Left renal cortex interstitium (tissue), 4 donors: ENCODE data around the gene STX7. TPM values are rescaled to one million over a fixed set of nuclear protein-coding genes. Genes with fewer than 3 reads are reported as not detected.

Experiments used
- DNase-seq, 4 donors: peaks; one replicate each; pipeline ENCODE4 v3.0.0-alpha.2; 2013; ENCODE audit warnings: low read depth in 4 of 4, low spot score in 2 of 4, missing footprints in 1 of 4
- polyA plus RNA-seq, 4 donors: library from polyadenylated mRNA; unstranded; fragments of 120-200 nt; gene quantifications; one replicate each; pipeline ENCODE4 v1.2.1, GENCODE V29; 2013; ENCODE audit not compliant: insufficient read length in 4 of 4

STX7 gene
- polyA plus RNA-seq, 4 donors, result 80.2 to 101 (median 86.0) TPM

DNA sequence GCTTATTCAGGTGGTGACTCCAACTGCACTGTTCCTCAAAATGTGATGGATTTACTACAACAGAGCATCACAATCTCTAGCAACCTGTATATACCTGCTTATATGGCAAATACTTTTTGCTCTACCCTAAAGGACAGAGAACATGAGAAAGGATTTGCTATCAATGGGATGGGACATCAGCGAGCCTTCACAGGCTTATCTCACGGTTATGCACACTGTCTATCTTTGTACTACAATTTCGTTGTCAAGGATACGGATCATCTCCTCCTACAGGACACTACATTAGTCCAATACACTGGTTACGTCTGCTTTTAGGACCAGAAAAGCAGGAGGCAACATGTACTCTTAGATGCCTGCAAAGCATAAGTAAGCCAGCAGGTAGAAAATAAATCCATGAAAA lies 34.2 kb downstream of the STX7 start:
- no peak for DNase-seq

DNA sequence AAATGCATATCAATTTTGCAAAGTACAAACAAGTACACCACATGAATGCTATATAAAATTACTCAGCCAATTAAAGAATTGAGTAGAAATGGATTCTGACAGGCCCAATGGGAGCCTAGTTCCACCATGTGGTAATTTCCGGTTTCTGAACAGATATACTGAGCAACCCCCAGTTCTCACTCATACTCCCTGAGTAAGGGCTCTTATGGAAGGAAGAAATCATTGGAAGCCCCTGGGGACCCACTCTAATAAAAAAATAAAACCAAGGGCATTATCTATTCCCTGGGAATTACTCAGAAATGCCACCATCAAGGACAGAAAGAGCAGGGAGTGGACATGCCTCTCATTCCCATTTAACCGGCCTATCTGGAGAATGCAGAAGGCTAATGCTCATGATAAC lies 34.6 kb downstream of the STX7 start:
- no peak for DNase-seq

DNA sequence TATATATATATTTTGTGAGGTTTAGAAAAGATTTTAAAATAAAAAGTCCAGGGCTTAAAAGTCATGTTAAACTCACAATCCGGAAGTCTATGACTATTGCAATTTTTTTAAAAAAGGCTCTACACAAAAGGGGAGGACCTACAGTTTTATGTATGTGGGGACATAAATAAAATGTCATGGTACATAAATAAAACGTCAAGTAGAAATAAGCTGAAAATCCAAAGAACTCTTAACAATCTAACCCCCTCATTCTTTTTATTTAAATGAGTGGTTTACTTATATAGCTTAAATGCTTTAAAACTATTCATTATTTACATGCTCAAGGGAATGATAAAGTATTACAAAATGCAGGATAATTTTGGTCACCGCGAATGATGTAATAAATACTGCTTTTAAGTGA lies 36.2 kb downstream of the STX7 start:
- DNase-seq, result no peak

DNA sequence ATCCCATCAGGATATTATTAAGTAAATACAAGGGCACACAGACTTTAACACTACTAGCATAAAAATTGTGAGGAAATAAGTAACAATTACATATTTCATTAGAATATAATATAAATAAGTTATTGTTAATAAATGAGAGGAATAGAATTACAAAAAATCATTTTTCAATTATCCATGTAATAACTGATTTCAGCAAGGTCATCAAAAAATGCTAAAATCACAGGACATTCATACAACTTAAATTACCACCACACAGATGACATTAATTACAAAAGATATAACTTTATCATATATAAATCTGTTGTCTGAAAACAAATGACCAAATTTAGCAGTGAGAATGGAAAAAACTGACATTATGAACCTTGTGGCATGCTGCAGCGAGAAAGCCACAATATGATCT lies 37.0 kb downstream of the STX7 start:
- DNase-seq, result no peak

DNA sequence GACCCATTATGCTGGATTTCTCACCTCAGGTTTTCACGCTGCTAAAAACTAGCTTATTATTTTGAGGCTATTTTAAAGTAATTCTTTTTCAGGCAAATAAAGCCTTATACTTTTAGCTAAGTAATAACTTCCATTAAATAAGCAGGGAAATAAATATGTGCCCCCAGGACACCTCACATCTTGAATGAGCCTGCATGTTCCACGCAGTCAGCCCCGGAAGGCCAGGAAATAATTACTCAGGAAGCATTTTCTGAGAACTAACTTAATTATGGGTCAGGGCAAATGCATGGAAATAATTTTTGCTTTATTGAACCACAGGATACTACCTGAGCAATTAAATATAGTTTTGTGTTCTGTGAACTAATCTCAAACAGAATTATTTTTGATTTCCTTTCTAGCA lies 41.1 kb downstream of the STX7 start:
- no peak for DNase-seq

DNA sequence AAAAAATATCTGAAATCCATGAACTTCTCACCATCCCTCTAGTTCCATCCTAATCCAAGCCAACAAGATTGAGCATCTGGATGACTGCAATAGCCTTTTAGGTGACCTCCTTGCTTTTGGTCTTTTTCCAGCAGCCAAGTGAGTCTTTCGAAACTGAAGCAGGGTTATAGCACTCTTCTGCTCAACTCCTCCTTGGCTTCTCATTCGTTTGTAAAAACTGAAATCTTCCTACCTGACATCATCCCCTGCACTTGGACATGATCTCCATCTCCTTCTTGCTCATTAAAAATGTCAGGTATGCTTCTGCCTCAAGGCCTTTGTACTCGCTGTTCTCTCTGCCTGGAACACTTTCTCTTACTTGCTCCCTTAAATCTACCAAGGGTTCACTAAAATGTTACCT lies 46.0 kb downstream of the STX7 start:
- DNase-seq, result no peak

DNA sequence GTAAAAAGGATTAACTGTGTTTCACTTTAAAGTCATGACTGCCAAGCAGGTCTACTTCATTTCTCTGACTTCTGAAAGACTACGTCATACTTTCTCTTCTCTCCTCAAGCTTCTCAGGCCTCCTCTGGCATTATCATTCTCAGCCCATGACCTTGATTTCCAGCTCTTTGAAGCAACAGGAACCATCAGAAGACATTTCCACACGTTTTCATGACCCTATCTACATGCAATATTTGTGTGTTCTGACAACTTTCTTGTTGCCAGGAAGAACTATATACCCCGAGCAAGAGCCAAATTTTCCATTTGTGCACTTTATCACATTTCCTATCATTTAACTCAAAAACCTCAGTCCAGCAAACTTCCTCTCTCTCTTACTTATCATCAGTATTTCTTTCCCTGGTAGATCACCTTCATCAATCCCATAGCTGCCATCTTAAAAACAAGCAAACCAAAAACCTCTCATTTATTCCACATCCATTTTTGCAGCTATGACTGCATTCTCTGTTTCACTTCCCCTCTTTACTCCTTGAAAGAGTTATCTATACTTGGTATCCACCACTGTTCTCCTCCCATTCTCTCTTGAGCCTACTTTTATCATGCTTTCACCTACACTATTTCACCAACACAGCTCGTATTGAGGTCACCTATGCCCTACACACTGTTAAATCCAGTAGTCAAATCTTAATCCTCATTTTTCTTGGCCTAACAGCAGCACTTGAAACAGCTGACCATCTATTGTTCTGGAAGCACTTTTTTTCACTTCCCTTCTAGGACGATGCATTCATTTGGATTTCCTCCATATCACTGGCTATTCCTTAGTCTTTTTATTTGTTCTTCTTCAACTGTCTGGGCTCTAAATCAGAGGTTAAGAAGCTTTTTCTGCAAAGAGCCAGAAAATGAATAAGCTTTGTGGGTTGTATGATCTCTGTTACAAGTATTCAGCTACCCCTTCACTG lies 47.1 kb downstream of the STX7 start:
- DNase-seq, result no peak

DNA sequence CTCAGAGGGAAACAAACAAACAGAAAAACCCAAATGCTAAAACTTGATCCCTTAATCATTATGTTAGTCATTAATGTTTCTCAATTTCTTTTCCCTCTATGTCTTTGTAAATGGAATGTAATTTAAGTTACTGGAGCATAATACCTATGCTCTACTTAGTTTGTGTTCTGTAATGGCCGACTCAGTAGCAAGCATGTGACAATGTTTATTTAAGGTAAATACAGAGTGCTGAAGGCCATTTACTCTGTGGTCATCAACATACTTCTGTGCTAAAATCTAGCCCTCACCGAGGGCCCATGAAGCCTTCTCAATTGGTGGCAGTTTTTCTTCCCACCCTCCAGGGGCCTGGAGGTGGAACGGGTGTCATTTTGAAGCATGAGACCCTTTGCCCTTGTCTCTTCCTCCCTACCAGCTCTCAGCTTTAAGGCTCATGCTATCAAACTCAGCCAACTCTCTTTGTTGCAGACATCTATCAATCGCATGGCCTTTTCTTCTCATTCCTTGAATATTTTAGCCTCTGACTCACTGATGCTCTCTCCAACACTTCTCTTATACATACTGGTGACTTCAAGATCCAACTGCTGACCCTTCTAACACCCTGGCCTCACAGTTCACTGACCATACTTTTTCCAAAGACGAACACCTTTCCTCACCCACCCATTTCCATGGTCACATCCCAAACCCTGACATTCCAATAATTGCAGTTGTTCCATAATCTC lies 48.2 kb downstream of the STX7 start:
- DNase-seq, result no peak

DNA sequence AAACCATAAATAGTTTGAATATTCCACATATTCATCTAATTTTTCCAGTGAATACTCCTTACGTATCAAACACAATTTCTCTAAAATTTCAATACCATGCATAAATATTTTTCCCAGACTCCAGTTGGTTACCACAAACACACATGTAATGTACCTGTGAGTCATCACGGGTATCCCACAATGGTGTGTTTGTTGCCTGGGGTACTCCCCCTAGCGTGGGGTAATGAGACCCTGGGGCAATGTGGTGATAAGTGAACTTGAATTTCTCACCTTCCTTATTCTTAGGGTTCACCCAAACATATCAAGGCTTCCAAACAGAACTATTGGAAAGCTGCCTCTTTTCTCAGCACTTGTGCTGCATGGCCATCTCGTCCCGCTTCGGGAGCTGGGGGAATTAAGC lies 51.0 kb downstream of the STX7 start:
- DNase-seq, result no peak

DNA sequence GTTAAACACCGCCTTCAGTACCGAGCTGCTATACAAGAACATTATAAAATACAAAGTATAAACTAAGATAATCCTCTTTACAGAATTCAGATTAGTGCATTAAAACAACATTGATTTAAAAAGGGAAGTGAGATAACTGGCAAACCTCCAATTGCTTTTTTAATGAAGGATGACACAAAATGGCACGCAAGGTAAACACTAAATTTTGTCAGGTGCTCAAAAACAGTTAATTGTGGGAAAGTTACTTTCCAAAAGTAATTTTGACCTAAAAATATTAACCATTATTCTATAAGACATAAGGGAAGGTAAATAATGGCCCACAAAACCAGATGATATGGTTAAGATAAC lies 53.3 kb downstream of the STX7 start:
- DNase-seq, result no peak

DNA sequence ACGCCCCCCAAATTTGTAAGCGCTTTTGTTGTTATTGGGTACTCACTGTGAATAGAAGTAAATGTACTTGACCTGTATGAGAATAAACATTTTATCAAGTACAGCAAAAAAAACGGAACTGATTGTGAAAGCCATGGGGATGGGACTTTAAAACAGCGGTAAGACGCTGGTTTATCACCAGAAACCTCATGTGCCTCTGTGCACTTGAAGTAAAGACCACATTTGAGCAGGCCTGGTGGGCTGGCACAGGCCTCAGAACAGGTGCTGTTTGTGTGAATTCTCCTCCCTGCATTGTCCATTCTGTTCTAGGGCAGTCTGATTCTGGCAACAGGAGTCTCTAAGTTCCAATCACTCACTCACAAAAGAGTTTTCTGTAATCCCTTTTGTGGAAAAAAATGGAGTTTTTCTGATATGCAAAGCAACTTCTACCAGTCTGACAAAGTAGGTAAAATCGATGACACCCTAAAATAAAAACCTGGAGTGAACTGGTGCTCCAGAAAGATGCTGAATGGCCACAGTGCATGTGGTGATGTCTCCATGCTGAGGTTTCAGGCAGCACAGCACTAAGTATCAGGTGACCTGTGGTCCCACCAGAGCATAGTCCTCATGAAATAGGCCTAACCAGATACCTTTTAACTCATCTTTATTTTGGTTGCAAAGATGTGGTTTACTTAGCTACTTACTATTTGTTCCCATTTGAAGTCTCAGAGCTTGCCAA lies 53.9 kb downstream of the STX7 start:
- no peak for DNase-seq

DNA sequence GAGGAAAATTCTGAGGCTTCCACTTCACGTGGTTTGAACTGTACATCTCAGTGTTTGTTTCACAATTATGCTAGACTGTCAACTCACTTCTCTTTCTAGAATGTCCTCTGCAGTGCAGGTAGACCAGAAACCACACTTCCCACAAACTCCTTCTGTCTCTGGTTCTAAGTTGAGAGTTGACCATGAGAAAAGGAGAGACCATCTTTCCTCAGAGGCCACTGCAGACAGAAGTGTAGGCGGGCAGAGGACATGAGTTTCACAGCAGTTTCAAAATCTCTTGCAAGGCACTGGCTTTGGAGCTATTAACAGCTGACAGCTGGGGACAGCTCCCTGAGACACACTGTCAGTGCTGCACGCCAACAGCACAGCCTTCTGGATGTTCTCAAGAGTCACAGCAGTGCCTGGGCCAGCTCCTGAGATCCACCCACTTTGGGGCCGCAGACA lies 56.2 kb downstream of the STX7 start:
- DNase-seq, result no peak

DNA sequence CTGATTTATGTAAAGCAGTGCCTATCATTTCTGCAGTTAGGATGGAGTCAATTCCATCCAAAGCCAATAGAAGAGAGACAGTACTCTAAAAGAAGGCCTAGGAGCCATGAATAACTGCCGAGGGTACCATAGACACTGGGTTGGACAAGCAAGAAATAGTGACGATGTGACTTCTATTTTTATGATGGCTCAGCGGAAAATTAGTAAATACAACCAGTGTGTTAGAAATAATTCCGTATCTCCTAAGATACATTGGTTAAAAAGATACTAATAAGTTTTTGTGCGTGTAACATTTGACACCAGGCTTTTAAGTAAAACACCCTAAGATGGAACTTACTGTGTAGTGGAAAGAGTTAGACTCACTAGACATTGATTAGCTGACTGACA lies 66.1 kb downstream of the STX7 start:
- no peak for DNase-seq

DNA sequence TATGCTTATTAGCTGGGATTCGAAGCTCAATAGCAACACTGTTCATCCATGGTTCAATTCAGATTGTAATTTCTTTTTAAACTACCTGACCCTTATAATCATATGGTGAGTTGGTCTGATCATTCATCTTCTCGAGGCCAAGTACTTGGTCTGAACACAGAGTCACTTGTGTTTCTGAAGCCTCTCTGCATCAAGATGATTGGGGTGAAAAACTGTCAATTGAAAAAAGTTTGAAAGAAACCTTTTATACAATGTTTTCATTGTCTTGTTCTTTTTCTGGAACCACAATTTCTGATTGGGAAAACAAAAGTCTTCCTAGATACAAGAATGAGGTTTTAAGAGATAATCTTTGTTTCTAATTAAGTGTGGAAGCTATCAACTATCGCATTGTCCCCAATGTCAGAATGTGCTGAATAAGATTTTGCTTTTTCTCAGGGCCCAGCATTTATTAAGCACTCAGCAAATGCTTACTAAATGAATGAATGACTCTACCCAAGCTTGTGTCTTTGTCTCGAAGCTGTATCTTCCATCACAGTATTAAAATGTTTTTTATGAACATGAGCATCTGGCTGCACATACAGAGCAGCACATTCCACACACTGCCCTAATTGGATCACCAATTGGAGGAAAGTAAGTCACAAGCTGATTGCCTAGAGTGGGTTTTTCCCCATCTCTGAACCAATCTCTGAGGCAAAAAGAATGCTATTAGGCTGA lies 66.6 kb downstream of the STX7 start:
- DNase-seq, result no peak

DNA sequence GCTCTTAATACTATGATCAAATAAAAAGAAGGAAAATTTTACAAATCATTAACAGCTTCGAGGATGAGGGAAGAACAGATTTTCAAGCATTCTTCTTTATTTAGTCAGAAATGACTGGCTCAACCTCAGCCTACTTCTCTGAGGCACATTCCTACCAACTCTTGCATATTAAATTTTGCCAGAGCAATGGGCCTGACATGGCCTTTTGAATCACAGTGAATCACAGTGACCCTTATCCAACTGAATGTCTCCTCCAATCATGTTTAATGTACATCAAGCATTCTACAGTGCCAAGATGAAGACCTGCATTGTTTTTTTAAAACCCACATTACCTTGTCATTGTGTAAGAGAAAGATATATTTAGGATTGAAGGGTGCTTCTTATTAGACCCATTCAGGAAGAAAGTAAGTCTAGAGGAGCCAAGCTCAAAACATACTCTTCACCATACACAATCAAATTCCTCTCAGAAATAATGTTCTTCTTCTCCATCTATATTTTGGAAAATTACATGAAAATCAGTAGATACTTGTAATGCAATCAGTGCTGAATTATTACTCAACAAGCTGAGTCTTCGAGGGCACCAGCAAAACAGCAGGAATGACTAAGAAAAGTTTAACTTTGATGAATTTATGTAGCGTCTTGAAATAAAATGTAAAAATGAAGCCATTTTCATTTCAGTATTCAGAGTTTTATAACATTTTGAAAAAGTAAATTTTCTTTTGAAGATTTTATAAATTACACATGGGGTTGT lies 67.5 kb downstream of the STX7 start:
- no peak for DNase-seq

DNA sequence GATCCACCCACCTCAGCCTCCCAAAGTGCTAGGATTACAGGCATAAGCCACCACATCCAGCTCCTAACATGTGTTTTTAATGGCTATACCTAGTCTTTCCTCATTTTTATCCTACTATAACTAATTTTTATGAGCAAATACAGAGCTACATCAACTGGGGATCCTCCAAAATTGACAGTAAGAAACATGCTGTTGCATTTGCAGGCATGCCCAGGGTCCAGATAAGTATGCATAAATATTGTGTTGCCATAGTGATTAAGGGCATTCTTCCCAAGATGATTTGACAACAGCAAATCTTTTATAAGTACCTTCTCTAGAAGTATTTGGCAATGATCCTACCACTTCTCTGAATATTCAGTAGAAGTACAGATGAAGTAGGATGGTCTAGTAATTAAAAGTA lies 69.7 kb downstream of the STX7 start:
- no peak for DNase-seq

DNA sequence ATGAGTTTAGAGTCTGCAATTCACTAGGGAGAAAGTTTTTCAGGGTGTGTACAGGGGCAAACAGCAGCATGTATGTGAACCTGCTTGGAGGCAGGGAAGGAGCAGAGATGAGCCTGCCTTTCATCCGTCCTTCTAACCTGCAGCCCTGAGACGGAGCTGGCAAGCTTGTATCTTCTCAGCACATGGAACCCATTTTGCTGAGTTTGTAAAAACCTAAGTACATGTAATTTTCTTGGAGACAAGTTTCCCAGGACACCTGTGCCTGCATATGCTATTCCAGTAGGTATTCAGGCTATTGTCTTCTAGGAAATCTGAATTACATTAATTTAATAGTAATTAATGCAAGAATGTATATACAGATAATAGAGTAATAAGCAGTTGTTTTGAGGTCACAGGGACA lies 82.8 kb downstream of the STX7 start:
- no peak for DNase-seq

DNA sequence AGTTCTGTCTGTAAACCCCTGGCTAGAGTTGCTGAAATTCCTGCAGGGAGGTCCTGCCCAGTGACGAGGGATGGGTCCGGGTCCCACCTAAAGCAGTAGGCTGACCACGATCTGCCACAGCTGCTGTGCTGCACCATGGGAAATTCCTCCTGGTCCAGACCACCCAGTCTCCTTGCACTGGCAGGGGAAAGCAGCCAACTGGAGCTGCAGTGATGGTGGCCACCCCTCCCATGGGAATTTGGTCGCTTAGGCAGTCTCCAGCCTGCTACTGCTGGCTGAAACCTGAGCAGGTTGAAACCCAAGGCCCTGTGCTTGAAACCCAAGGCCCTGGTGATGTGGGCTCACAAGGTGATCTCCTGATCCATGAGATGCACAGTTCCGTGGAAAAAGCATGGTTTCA lies 87.7 kb downstream of the STX7 start:
- no peak for DNase-seq

DNA sequence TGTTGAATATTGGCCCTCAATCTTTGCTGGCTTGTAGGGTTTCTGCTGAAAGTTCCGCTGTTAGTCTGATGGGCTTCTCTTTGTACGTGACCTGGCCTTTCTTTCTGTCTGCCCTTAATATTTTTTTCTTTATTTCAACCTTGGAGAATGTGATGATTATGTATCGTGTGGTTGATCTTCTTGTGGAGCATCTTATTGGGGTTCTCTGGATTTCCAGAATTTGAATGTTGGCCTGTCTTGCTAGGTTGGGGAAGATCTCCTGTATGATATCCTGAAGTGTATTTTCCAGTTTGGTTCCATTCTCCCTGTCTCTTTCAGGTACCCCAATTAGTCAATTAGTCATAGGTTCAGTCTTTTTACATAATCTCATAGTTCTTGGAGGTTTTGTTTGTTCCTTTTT lies 89.1 kb downstream of the STX7 start:
- DNase-seq, result no peak
